Mucosa of rectum (tissue), 2 donors: Measurements from ENCODE around the gene COX14.

ENCODE experiments used
- H3K27ac ChIP-seq, 2 donors: one replicate each; pipeline ENCODE4 v1.7.0; 2013; ENCODE audit warnings: inconsistent platforms in 2 of 2, low read depth in 2 of 2, low read length in 2 of 2
- H3K27me3 ChIP-seq, 2 donors: one replicate each; pipeline ENCODE4 v1.7.0; 2013; ENCODE audit warnings: low read length in 2 of 2; ENCODE audit not compliant: control insufficient read depth in 2 of 2, insufficient read depth in 2 of 2
- H3K36me3 ChIP-seq, 2 donors: one replicate each; pipeline ENCODE4 v1.7.0; 2013; ENCODE audit warnings: low read length in 2 of 2; ENCODE audit not compliant: control insufficient read depth in 2 of 2, insufficient read depth in 2 of 2
- H3K4me1 ChIP-seq, 2 donors: one replicate each; pipeline ENCODE4 v1.7.0; 2013; ENCODE audit warnings: low read length in 2 of 2, mild to moderate bottlenecking in 1 of 2; ENCODE audit not compliant: control insufficient read depth in 2 of 2, insufficient read depth in 2 of 2
- H3K4me3 ChIP-seq, 2 donors: one replicate each; pipeline ENCODE4 v1.7.0; 2013; ENCODE audit warnings: low read length in 2 of 2
- H3K9ac ChIP-seq, 2 donors: one replicate each; pipeline ENCODE4 v1.7.0; 2013; ENCODE audit warnings: low read length in 2 of 2, low read depth in 1 of 2, mild to moderate bottlenecking in 1 of 2
- H3K9me3 ChIP-seq, 2 donors: one replicate each; pipeline ENCODE4 v1.7.0; 2013; ENCODE audit warnings: low read length in 2 of 2; ENCODE audit not compliant: control insufficient read depth in 2 of 2
- donor health status: healthy.
- donor health status: Normal muscosa, but diverticular disease.

Gene COX14

DNA sequence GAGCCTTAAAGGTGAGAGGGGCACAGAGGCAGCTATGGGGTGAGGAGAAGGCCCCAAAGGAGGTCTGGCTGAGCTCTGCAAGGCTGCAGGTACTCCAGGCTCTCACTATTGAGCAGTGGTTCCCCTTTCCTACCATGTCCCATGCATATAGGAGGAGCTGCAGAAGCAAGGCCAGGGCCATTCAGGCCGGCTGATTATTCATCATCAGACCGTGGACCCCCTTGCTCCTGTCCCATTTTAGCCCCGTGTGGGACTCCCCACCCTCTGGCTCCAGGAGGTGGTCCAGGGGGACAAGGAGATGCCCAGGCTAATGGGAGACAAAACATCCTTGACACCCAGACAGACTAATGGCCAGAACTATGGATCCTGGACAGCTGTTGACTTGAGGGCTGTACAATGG lies 5.1 kb upstream of the COX14 start:
- no peaks in the 10 kb centered on the region for H3K27me3 ChIP-seq
- peaks cover 36 to 43% of the 10 kb centered on the region in 2 donors for H3K4me1 ChIP-seq
- no peak overlapping the region for H3K27ac ChIP-seq
- H3K9me3 ChIP-seq, result no peaks in the 10 kb centered on the region
- H3K36me3 ChIP-seq, result peaks cover 2 to 3% of the 10 kb centered on the region in 2 donors
- no peak overlapping the region for H3K9ac ChIP-seq
- no peak overlapping the region for H3K4me3 ChIP-seq

DNA sequence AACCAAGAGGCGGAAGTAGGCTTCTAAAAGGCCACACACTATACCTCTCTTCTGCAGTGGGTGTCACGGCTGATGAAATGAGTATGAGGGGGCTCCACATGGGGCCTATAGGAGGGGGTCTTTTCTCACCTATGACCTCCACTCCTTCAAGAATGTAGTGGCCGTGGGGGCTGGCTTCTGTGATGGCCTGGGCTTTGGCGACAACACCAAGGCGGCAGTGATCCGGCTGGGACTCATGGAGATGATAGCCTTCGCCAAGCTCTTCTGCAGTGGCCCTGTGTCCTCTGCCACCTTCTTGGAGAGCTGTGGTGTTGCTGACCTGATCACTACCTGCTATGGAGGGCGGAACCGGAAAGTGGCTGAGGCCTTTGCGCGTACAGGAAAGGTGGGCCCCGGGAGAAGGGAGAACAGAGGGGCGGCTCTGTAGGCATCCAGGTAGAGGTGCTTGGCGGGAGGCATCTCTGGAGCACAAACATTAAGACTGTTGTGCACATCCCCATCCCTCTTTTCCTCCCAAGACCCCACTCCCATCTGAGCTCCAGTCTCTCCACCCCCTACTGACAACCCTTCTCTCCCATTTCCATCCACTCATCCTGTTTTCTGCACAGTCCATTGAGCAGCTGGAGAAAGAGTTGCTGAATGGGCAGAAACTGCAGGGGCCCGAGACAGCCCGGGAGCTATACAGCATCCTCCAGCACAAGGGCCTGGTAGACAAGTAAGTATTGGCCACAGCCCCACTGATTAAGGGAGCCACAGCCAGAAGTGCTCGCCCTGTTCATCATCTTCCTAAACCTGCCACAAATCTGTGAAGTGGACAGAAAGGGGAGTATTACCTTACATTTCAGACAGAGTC lies 4.4 kb upstream of the COX14 start:
- Histone ChIP-seq H3K36me3 (peaks cover 2 to 3% of the 10 kb centered on the region in 2 donors), H3K9me3 (no peaks in the 10 kb centered on the region), H3K4me3 (no peak overlapping the region), H3K4me1 (peaks cover 36 to 43% of the 10 kb centered on the region in 2 donors), H3K27me3 (no peaks in the 10 kb centered on the region), H3K9ac (no peak overlapping the region), H3K27ac (no peak overlapping the region)

- Histone ChIP-seq H3K9ac (peak overlapping the region; percentile 61 to 90), H3K4me1 (peaks cover 34 to 36% of the 10 kb centered on the region in 2 donors), H3K36me3 (peaks cover 2 to 3% of the 10 kb centered on the region in 2 donors), H3K9me3 (no peaks in the 10 kb centered on the region), H3K27me3 (no peaks in the 10 kb centered on the region), H3K4me3 (peak overlapping the region in 1 of 2 donors; percentile 48), H3K27ac (peak overlapping the region; percentile 93 to 97)
Measured at GRCh38 chr12:50109319-50109718, 2.7 kb upstream of the COX14 start.

- H3K4me3 ChIP-seq, result peak overlapping the region; percentile 48 to 58
- no peaks in the 10 kb centered on the region for H3K27me3 ChIP-seq
- H3K36me3 ChIP-seq, result peaks cover 2 to 3% of the 10 kb centered on the region in 2 donors
- peak overlapping the region; percentile 61 to 90 for H3K9ac ChIP-seq
- no peaks in the 10 kb centered on the region for H3K9me3 ChIP-seq
- peak overlapping the region; percentile 93 to 97 for H3K27ac ChIP-seq
- peaks cover 30% of the 10 kb centered on the region in 2 donors for H3K4me1 ChIP-seq
Measured at GRCh38 chr12:50110127-50110761, 1.8 kb upstream of the COX14 start.

DNA sequence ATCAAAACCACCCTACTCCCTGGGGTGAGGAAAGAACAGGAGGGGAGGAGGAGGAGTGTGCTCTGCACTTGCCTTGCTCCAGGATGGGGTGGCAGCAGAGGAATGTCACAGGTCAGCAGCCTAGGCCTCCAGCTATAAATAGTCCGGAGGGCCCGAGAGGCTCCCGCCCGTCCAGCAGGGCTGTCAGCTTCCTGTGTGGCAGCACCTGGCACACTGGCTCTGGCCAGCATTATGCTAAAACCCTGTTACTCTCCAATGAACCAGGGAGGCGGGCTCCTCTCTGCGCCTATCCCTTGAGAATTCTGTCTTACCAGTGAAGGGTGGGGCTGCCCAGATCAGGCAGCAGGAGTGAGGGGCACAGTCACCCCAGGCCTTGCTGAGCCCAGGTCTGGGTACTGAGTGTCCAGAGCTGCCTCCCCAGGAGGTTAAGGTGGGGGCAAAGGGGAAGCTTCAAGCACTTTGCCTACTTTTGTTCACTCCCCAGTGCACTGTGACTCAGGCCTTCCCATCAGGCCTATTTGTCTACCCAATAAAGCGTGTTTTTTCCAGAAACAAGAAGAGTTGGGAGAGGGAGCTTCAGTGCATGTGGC lies 1.2 kb upstream of the COX14 start:
- Histone ChIP-seq H3K27ac (peak overlapping the region; percentile 93 to 97), H3K9ac (peak overlapping the region; percentile 57 to 90), H3K27me3 (no peaks in the 10 kb centered on the region), H3K4me1 (peaks cover 28 to 30% of the 10 kb centered on the region in 2 donors), H3K9me3 (no peaks in the 10 kb centered on the region), H3K36me3 (peaks cover 3 to 7% of the 10 kb centered on the region in 2 donors), H3K4me3 (peak overlapping the region; percentile 46 to 58)

DNA sequence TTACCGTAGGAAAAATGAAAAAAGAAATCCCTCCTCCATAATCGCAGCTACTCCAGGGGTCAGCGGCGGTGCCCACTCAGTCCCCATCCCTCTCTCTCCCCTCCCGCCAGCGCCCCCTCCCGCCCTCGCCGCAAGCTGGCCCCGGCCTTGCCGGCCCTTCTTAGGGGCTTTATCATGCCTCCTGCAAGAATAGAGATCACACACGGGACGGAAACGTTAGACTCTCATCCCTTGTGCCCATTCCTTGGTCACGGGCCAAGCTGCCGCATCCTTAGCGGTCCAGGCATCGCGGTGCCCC lies 692 bp upstream of the COX14 start:
- peak overlapping the region; percentile 93 to 97 for H3K27ac ChIP-seq
- H3K9ac ChIP-seq, result peak overlapping the region; percentile 57 to 90
- no peaks in the 10 kb centered on the region for H3K9me3 ChIP-seq
- peak overlapping the region; percentile 46 to 58 for H3K4me3 ChIP-seq
- peaks cover 28 to 30% of the 10 kb centered on the region in 2 donors for H3K4me1 ChIP-seq
- no peaks in the 10 kb centered on the region for H3K27me3 ChIP-seq
- H3K36me3 ChIP-seq, result peaks cover 3 to 9% of the 10 kb centered on the region in 2 donors

DNA sequence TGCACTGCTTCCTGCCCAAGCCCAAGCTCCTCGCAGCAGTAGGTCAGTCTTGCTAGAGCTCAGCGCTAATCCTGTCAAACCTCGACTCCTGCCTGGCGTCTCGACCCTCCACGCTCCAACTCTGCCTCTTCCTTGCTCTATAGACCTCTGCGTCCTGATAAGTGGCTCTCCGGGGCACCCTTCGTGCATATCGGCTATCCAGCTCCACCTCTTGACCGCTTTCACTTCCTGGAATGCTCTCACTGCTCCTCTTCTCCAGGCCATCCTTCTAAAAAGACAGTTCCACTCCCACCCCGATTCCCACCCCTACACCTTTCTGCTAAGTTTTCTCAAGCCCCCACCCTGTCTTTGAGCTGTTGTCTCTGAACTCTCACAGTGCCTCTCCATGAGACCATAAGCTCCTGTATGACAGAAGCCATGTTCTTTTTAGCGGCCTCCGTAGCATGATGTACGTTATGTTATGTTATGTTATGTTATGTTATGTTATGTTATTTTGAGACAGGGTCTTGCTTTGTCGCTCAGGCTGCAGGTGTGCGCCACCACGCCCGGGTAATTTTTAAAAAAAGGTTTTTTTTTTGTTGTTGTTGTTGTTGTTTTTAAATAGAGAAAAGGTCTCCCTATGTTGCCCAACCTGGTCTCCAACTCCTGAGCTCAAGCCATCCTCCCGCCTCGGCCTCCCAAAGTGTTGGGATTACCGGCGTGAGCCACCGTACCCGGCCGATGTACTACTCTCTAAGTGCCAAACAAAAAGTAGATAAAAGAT lies 601 bp downstream of the COX14 start:
- Histone ChIP-seq H3K4me1 (peaks cover 30 to 32% of the 10 kb centered on the region in 2 donors), H3K4me3 (peak overlapping the region; percentile 97 to 100), H3K9ac (peak overlapping the region; percentile 90 to 98), H3K27me3 (no peaks in the 10 kb centered on the region), H3K36me3 (peaks cover 0 to 12% of the 10 kb centered on the region in 2 donors), H3K27ac (peak overlapping the region; percentile 89 to 96), H3K9me3 (no peaks in the 10 kb centered on the region)

GRCh38 chr12:50117057-50117622 lies 5.1 kb downstream of the COX14 start:
- peaks cover 15 to 29% of the 10 kb centered on the region in 2 donors for H3K36me3 ChIP-seq
- no peak overlapping the region for H3K27ac ChIP-seq
- no peaks in the 10 kb centered on the region for H3K27me3 ChIP-seq
- no peak overlapping the region for H3K4me3 ChIP-seq
- H3K9ac ChIP-seq, result no peak overlapping the region
- H3K9me3 ChIP-seq, result no peaks in the 10 kb centered on the region
- H3K4me1 ChIP-seq, result peaks cover 25 to 26% of the 10 kb centered on the region in 2 donors

DNA sequence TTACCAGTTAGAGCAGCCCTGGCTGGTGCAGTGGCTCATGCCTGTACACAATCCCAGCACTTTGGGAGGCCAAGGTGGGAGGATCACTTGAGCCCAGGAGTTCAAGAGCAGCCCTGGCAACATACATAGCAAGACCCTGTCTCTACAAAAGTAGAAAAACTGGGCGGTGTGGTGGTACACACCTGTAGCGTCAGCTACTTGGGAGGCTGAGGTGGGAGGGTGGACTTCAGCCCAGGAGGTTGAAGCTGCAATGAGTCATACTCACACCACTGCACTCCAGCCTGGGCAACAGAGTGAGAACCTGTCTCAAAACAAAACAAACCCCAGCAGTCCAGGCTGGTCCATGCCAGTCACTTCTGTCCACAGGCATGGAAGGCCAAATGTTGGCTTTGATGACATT lies 7.4 kb downstream of the COX14 start:
- Histone ChIP-seq H3K4me1 (peaks cover 18 to 23% of the 10 kb centered on the region in 2 donors), H3K36me3 (peaks cover 25 to 30% of the 10 kb centered on the region in 2 donors)

More for the DNA sequence above, 7.4 kb downstream of the COX14 start:
- no peak overlapping the region for H3K9ac ChIP-seq
- H3K27me3 ChIP-seq, result no peaks in the 10 kb centered on the region
- H3K9me3 ChIP-seq, result no peaks in the 10 kb centered on the region
- H3K27ac ChIP-seq, result no peak overlapping the region
- no peak overlapping the region for H3K4me3 ChIP-seq
